NCI-H146 treated with DMSO at 0.1 percent for 48 hours (cell line): Measurements from ENCODE around the gene TMEM223.
"Not testable (repeated sequence)": the region's sequence is repeated elsewhere in the genome, so short reads cannot be mapped to it uniquely, and the experiment has no call there.

Experiments
- DNase-seq: peaks from one replicate; lab custom pipeline; 2025; ENCODE audit not compliant: unreplicated experiment; lab: John Stamatoyannopoulos, UW

TMEM223 gene

GRCh38 chr11:62791501-62792201 lies at the start of gene TMEM223:
TSS of gene TMEM223 (minus strand) at chr11:62792006. CDS start at chr11:62791994, 12 bp downstream.
- peak; percentile 37 for DNase-seq

DNA sequence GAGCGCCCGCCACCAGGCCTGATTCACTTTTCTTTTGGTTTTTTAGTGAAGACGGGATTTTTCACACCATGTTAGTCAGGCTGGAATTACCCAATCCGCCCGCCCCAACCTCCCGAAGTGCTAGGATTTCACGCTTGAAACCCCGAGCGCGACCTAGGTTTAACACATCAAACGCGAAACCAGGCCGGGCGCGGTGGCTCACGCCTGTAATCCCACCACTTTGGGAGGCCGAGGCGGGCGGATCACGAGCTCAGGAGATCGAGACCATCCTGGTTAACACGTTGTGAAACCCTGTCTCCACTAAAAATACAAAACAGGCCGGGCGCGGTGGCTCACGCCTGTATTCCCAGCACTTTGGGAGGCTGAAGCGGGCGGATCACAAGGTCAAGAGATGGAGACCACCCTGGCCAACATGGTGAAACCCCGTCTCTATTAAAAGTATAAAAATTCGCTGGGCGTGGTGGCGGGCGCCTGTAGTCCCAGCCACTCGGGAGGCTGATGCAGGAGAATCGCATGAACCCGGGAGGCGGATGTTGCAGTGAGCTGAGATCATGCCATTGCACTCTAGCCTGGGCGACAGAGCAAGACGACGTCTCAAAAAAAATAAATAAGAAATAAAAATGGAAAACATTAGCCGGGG lies 49.0 kb upstream of the TMEM223 start:
- peak; percentile 62 for DNase-seq

DNA sequence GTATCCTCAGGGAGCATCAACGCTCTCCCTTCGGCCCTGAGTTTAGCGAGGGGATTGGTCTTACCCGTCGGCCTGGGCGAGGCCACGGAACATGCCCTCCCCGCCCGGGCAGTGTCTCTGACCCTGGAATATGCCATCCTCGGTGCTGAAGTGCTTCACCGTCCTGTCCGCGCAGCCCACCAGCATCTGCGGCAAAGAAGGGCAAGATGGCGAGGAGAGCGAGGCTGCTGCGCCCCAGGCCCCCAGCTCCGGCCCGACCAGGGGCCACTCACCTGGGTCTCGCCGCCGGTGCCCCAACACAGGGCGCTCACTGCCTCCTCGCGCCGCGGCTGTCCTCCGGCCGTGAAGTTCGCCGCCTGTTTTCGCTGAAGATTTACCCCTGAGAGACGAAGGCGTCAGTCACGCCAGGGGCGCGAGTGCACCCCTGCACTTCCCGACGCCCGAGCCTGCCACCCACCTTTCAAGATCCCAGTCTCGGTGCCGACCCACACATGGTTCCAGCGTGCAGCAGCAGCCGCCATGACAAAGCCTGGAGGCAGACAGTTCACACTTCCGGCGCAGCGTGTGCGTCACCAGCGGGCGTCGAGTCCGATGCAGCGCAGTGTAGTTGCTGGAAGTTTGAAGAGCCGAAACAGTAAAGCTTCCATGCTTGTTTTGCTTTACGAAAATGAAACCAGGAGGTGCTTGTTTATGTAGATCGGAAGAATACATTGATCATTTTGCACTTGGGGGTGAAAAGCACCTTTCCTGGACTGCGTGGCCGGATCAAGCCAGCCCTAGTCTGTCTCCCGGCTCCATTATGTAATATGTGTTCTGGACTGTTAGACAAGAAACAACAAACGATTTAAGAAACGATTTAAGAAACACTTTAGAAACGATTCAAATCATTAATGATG lies 47.5 kb upstream of the TMEM223 start, which contains the start of gene WDR74:
Gene WDR74 (minus strand): TSS at position 541 of the 896 bp plus-strand sequence. CDS start 20 bp downstream, at position 521.
- DNase-seq = peak; percentile 64

- DNase-seq = no peak
Measured at GRCh38 chr11:62835336-62835735, 43.5 kb upstream of the TMEM223 start.

GRCh38 chr11:62832336-62833234 lies 40.8 kb upstream of the TMEM223 start, which contains the start of gene TEX54:
TSS of gene TEX54 (minus strand) at chr11:62832841.
- DNase-seq = no peak

DNA sequence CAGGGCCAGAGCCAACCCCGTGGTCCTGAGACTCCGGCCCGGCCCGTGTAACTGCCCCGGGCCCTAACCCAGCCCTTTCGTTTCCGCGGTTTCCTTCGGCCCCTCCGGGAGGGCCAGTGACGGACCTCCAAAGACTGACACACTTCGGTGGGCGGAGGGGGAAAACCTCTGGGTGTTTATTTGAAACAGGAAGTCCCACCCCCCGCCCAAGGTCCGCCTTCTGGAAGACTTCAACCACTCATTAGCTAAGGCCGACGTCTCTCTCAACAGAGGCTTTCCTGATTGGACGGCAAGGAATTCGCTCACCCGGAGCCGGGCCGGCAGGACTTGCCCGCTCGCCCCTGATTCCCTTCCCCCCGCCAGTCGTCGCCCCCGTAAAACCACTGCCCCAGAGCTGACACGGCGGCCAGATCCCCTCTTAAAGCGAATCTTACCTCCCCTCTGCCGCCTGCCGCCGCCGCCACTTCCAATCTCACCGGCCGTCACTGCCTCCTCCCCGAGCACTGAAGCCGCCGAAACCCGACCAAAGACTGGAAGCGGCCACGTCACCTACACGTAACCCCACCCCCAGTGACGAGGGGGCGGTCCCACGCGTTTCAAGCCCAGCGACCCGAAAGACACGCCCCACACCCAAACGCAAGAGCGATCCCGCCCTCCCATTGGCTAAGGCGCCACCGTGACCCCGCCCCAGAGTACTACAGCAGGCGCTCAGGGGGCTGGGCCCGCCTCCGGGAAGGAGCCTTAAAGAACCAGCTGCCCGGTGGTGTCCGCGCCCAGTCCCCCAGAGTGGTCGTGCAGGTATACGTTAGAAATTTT lies 39.9 kb upstream of the TMEM223 start, which contains the start of gene STX5:
Gene STX5 (minus strand): TSS at position 532 of the 816 bp plus-strand sequence. CDS start 808 bp downstream, outside the sequence.
- peak; percentile 97 for DNase-seq

- DNase-seq = no peak
Measured at GRCh38 chr11:62830904-62831519, 39.2 kb upstream of the TMEM223 start.

DNA sequence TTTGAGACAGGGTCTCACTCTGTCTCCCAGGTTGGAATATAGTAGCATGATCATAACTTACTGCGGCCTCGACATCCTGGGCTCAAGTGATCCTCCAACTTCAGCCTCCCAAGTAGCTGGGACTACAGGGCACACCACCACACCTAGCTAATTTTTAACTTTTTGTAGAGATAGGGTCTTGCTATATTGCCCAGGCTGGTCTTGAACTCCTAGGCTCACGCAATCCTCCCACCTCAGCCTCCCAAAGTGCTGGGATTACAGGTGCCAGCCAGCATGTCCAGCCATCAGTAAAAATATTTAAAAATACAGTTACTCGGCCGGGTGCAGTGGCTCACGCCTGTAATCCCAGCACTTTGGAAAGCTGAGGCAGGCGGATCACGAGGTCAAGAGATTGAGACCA lies 36.3 kb upstream of the TMEM223 start:
- not testable (repeated sequence) for DNase-seq

GRCh38 chr11:62823677-62824076 lies 31.9 kb upstream of the TMEM223 start:
- no peak for DNase-seq

DNA sequence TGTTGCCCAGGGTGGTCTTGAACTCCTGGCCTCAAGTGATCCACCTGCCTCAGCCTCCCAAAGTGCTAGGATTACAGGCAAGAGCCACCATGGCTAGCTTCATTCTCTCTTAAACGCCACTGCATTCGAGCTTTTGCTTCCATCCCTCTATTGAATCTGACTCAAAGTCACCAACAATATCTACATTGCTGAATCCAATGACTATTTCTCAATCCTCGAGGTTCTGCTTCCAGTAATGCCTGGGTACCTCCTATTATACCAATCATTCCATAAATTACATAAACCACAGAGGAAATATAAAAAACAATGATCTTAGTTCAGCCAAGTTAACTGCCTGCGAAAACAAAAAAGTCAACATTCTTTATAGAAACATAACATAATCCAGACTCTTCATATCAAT lies 25.3 kb upstream of the TMEM223 start:
- no peak for DNase-seq

GRCh38 chr11:62816557-62816956 lies 24.8 kb upstream of the TMEM223 start:
- no peak for DNase-seq

- no peak for DNase-seq
Measured at GRCh38 chr11:62811659-62812058, 19.9 kb upstream of the TMEM223 start.

DNA sequence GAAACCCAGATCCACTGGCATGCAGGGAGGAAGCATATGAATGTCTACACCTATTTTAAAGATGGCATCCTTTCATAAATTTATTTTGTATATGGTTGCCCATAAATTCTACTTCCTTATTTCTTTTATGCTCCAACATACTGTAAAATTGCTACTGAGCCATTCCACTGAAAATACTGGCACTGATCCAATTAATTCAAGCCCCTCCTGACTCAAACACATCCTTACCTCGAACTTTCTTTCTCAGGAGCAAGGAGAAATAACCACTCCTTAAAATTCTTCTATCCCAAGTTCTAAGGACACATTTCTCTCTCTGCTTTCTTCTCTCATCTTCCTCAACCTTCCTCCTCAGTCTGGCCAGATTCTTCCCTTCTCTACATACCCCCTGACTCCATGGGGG lies 18.9 kb upstream of the TMEM223 start:
- no peak for DNase-seq

DNA sequence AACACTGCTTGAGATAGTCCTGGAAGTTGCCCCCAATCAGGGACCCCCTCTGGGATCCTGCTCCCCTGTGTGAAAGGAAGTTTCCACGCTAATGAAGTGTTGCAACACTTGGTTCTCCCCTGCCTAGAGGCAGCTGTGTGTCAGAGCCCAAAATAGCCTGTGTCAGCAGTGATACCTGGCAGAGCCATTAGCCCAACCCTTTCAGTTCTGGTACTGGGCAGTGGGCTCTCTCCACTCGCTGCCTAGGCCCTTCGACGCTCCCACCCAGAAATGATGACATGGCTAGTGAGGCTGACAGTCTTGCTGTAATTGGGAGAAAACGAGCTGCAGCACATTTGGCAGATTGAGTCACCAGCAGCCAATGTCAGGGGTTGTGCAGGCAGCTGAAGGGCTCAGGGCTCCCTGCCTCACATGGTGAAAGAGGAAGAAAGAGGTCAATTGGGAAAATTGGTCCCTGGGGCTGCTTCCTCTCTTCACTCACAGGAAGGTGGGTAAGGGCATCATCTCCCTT lies 14.9 kb upstream of the TMEM223 start:
- no peak for DNase-seq

GRCh38 chr11:62805961-62806441 lies 14.2 kb upstream of the TMEM223 start:
- no peak for DNase-seq

DNA sequence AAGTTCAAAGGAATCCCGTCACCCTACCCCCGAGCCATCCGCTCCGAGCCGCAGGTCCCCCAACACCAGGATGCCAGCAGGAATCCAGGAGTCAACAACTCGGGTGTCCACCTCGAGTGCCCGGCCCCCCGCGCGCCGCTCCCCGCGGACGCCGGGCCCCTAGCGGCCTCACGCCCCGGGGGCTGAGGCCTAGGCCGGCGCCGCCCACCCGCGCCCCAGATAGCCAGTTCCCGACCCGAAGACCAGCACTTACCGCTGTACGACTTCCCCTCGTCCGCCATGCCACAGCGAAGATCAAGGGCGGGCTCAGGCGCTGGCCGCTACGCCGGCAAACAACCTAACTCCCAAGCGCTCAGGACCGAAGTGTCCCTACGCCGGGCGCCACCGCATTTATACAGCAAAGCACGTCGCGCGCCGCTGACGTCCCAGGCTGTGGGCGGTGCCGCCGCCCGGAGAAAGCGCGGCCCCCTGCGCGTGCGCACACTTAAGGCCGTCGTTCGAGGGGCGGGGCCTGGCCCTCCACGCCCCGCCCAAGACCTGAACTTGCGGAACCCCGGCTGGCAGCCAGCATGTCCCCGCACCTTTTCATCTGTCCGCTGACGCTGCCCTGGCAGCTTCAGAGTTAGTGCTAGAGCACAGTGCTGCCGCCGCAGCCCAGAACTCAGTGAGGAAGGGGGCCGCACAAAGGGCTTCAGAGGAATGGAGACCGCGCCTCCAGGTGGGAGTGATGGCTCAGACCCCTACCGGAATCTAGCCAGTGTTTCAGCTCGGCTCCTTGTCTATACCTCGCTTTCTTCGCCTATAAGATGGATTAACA lies 13.5 kb upstream of the TMEM223 start, which contains the start of gene NXF1:
Gene NXF1 (minus strand): TSS at position 365 of the 817 bp plus-strand sequence. CDS start 84 bp downstream, at position 281.
- DNase-seq = peak; percentile 89

DNA sequence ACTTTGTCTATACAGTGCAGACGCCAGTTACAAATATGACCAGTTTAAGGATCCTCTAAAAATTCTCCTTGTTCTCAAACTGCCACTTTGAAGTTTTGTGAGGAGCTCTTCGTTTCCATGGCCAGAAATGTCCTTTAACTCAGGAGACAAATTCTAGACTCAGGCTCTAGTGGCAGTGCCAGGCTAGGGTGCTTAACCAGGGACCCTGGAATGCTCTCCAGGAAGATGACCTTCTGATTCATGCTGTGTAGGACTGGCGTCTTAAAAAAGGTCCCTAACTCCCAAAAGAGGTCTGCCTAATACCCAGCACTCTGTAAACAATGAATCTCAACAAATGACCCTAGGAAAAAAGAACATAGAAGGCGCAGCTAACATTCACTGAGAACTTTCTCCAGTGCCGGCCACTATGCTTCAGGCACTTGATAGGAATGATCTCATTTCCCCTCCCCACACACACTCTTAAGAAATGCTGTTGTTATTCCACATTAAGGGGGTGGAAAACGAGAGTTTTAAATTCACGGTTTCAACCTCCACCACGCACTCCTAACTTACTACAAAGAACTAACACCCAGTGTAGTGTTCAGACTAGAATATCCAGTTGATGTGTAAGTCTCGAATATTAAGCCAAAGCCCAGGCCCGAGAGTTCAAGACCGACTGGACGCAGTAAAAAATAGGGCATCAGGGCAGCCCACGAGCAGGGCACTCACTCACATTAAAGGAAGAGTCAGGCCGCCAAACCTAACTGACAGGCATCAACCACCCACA lies 12.7 kb upstream of the TMEM223 start:
- DNase-seq = no peak
